Lower leg skin (tissue), 3 donors: ENCODE data around the gene VEGFD.

Experiments used
- CTCF ChIP-seq, 3 donors: fragments of 450-650 bp; IDR thresholded peaks; one replicate each; pipeline ENCODE4 v1.5.1; 2016; ENCODE audit warnings: antibody characterized with exemption in 3 of 3, mild to moderate bottlenecking in 3 of 3, moderate library complexity in 2 of 3
- POLR2A ChIP-seq, 2 donors: fragments of 450-650 bp; IDR thresholded peaks; one replicate each; pipeline ENCODE4 v1.6.1; 2016 to 2017; ENCODE audit warnings: antibody characterized with exemption in 2 of 2, mild to moderate bottlenecking in 1 of 2, moderate library complexity in 1 of 2

GRCh38 chrX:15322472-15322871, 61.7 kb downstream of the VEGFD start:
- TF ChIP-seq CTCF (IDR thresholded peaks at IDR 0.05) (no peak), POLR2A (IDR thresholded peaks at IDR 0.05) (no peak)
